Measurements from ENCODE around the gene NSUN6.

Gene NSUN6

GRCh38 chr10:18545621-18546305, 105.6 kb downstream of the NSUN6 start:
- Mint-ChIP-seq H3K27me3 (ENCODE audit: low read depth) (no peaks in the 10 kb centered on the region), H3K4me1 (ENCODE audit: low read depth) (peaks cover 2% of the 10 kb centered on the region), H3K27ac (no peak overlapping the region), H3K36me3 (ENCODE audit: low read depth) (peaks cover 40% of the 10 kb centered on the region), H3K4me3 (no peak overlapping the region), H3K9me3 (no peaks in the 10 kb centered on the region)
- no peak for DNase-seq (ENCODE audit: low spot score)

- peaks cover 2% of the 10 kb centered on the region for H3K4me1 Mint-ChIP-seq (ENCODE audit: low read depth)
- H3K4me3 Mint-ChIP-seq, result no peak overlapping the region
- DNase-seq (ENCODE audit: low spot score), result no peak
- peaks cover 39% of the 10 kb centered on the region for H3K36me3 Mint-ChIP-seq (ENCODE audit: low read depth)
- no peaks in the 10 kb centered on the region for H3K27me3 Mint-ChIP-seq (ENCODE audit: low read depth)
- no peaks in the 10 kb centered on the region for H3K9me3 Mint-ChIP-seq
- no peak overlapping the region for H3K27ac Mint-ChIP-seq
Measured at GRCh38 chr10:18542832-18543231, 108.6 kb downstream of the NSUN6 start.

DNA sequence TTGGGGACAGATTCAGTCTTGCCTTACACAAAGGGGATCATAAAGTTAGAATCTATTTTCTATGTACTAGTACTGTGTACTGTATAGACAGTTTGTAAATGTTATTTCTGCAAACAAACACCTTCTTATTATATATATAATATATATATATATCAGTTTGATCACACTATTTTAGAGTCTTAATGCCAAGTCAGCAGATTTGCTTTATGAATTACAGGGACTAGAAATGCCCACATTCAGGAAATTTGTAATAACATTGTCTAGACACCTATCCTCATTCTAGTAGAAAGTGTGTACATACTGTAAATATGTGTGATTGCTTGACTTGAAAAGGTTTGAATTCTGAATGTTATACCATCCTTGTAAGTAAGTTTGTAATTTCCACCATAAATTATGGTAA, 111.2 kb downstream of the NSUN6 start:
- H3K4me1 Mint-ChIP-seq (ENCODE audit: low read depth), result no peaks in the 10 kb centered on the region
- H3K4me3 Mint-ChIP-seq, result no peak overlapping the region
- no peak overlapping the region for H3K27ac Mint-ChIP-seq
- DNase-seq (ENCODE audit: low spot score), result no peak
- H3K9me3 Mint-ChIP-seq, result no peaks in the 10 kb centered on the region
- peaks cover 34% of the 10 kb centered on the region for H3K36me3 Mint-ChIP-seq (ENCODE audit: low read depth)
- H3K27me3 Mint-ChIP-seq (ENCODE audit: low read depth), result no peaks in the 10 kb centered on the region

GRCh38 chr10:18539335-18539734, 112.1 kb downstream of the NSUN6 start:
- no peak overlapping the region for H3K4me3 Mint-ChIP-seq
- peaks cover 33% of the 10 kb centered on the region for H3K36me3 Mint-ChIP-seq (ENCODE audit: low read depth)
- no peak overlapping the region for H3K27ac Mint-ChIP-seq
- H3K27me3 Mint-ChIP-seq (ENCODE audit: low read depth), result no peaks in the 10 kb centered on the region
- no peak for DNase-seq (ENCODE audit: low spot score)
- H3K9me3 Mint-ChIP-seq, result no peaks in the 10 kb centered on the region
- H3K4me1 Mint-ChIP-seq (ENCODE audit: low read depth), result no peaks in the 10 kb centered on the region

- no peaks in the 10 kb centered on the region for H3K27me3 Mint-ChIP-seq (ENCODE audit: low read depth)
- H3K9me3 Mint-ChIP-seq, result peaks cover 15% of the 10 kb centered on the region
- H3K4me1 Mint-ChIP-seq (ENCODE audit: low read depth), result peaks cover 2% of the 10 kb centered on the region
- no peak overlapping the region for H3K4me3 Mint-ChIP-seq
- H3K36me3 Mint-ChIP-seq (ENCODE audit: low read depth), result peaks cover 29% of the 10 kb centered on the region
- no peak for DNase-seq (ENCODE audit: low spot score)
- H3K27ac Mint-ChIP-seq, result no peak overlapping the region
Measured at GRCh38 chr10:18533896-18534295, 117.5 kb downstream of the NSUN6 start.

DNA sequence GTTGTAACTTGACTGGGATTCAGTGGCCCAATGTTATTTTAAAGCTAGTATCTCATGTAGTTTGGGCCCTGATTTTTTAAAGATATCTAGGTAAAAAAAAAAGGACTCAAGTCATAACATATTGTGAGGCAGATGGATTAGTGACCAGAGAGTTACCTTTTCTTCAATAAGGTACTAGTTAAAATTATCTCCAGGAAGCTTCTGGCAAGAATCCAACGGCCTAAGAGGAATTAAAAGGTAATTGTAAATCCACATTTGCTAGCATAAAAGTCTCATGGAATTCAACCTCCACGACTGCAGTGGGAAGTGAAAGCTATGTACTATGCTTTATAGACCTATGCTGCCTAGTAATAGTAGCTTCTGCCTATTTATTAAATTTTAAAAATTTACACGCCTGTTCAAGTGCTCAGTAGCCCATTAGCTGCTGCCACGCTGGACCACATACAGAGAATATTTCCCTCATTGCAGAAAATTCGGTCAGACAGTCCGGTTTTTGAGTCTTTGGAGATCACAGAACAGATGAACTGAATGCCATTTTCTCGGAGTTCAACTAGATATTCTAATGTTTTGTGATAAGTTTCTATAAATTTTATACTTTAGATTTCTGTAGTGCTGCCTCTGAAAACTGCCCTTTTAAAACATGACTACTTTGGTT, 118.4 kb downstream of the NSUN6 start:
- no peaks in the 10 kb centered on the region for H3K27me3 Mint-ChIP-seq (ENCODE audit: low read depth)
- peaks cover 30% of the 10 kb centered on the region for H3K36me3 Mint-ChIP-seq (ENCODE audit: low read depth)
- DNase-seq (ENCODE audit: low spot score), result no peak
- H3K27ac Mint-ChIP-seq, result no peak overlapping the region
- no peak overlapping the region for H3K4me3 Mint-ChIP-seq
- peaks cover 2% of the 10 kb centered on the region for H3K4me1 Mint-ChIP-seq (ENCODE audit: low read depth)
- peaks cover 15% of the 10 kb centered on the region for H3K9me3 Mint-ChIP-seq

DNA sequence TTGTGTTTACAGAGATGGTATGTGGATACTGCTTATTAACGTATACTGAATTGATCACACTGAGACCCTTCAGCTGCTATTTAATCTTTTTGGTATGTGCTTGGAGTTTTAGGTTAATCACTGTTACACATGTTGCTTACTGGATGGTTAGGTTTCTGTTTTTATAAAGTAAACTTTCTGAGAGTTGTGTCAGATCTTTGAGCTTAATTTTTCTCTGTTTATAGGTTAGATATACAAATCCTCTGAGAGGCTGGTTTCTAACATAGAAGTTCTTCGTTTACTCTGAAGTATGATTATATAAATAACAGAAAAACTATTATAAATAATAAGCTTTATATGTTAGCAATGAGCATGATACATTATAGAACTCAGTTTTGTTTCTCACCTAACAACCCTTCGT, 123.1 kb downstream of the NSUN6 start:
- H3K4me1 Mint-ChIP-seq (ENCODE audit: low read depth), result peaks cover 2% of the 10 kb centered on the region
- no peak for DNase-seq (ENCODE audit: low spot score)
- no peak overlapping the region for H3K27ac Mint-ChIP-seq
- H3K27me3 Mint-ChIP-seq (ENCODE audit: low read depth), result no peaks in the 10 kb centered on the region
- H3K9me3 Mint-ChIP-seq, result peaks cover 15% of the 10 kb centered on the region
- H3K36me3 Mint-ChIP-seq (ENCODE audit: low read depth), result peaks cover 22% of the 10 kb centered on the region
- no peak overlapping the region for H3K4me3 Mint-ChIP-seq

- no peak for DNase-seq (ENCODE audit: low spot score)
- Mint-ChIP-seq H3K27ac (no peak overlapping the region), H3K27me3 (ENCODE audit: low read depth) (no peaks in the 10 kb centered on the region)
Measured at GRCh38 chr10:18527687-18528086, 123.7 kb downstream of the NSUN6 start.

GRCh38 chr10:18523858-18524257, 127.5 kb downstream of the NSUN6 start:
- H3K4me3 Mint-ChIP-seq, result no peak overlapping the region
- no peaks in the 10 kb centered on the region for H3K27me3 Mint-ChIP-seq (ENCODE audit: low read depth)
- H3K27ac Mint-ChIP-seq, result no peak overlapping the region
- peaks cover 6% of the 10 kb centered on the region for H3K36me3 Mint-ChIP-seq (ENCODE audit: low read depth)
- H3K9me3 Mint-ChIP-seq, result no peaks in the 10 kb centered on the region
- no peaks in the 10 kb centered on the region for H3K4me1 Mint-ChIP-seq (ENCODE audit: low read depth)
- DNase-seq (ENCODE audit: low spot score), result no peak

More at GRCh38 chr10:18527687-18528086, 123.7 kb downstream of the NSUN6 start:
- Mint-ChIP-seq H3K36me3 (ENCODE audit: low read depth) (peaks cover 22% of the 10 kb centered on the region), H3K4me3 (no peak overlapping the region), H3K9me3 (peaks cover 15% of the 10 kb centered on the region), H3K4me1 (ENCODE audit: low read depth) (peaks cover 2% of the 10 kb centered on the region)

- H3K4me1 Mint-ChIP-seq (ENCODE audit: low read depth), result no peaks in the 10 kb centered on the region
- no peaks in the 10 kb centered on the region for H3K27me3 Mint-ChIP-seq (ENCODE audit: low read depth)
- peaks cover 5% of the 10 kb centered on the region for H3K36me3 Mint-ChIP-seq (ENCODE audit: low read depth)
- H3K4me3 Mint-ChIP-seq, result no peak overlapping the region
- H3K27ac Mint-ChIP-seq, result no peak overlapping the region
- H3K9me3 Mint-ChIP-seq, result no peaks in the 10 kb centered on the region
- no peak for DNase-seq (ENCODE audit: low spot score)
Measured at GRCh38 chr10:18523025-18523424, 128.4 kb downstream of the NSUN6 start.

DNA sequence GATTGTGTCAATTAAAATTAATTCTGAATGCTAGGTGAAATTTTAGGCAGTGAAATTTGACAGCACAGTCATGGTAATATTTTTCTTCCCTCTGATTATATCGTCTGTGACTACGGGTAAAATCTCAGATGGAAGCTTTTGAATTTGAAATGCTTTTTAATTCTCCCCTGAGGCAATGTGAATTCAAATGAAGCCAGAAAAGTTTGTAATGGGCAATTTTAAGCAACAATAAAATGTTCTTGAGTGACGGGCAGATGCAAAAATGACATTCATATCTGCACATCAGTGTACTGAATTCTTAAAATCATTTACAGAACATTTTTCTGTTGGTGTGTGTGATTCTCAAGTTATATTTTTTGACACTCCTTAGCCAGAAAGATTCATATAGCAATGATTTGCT, 134.5 kb downstream of the NSUN6 start:
- H3K9me3 Mint-ChIP-seq, result peaks cover 4% of the 10 kb centered on the region
- no peaks in the 10 kb centered on the region for H3K4me1 Mint-ChIP-seq (ENCODE audit: low read depth)
- no peak overlapping the region for H3K27ac Mint-ChIP-seq
- H3K4me3 Mint-ChIP-seq, result no peak overlapping the region
- H3K27me3 Mint-ChIP-seq (ENCODE audit: low read depth), result no peaks in the 10 kb centered on the region
- peaks cover 10% of the 10 kb centered on the region for H3K36me3 Mint-ChIP-seq (ENCODE audit: low read depth)
- DNase-seq (ENCODE audit: low spot score), result no peak

DNA sequence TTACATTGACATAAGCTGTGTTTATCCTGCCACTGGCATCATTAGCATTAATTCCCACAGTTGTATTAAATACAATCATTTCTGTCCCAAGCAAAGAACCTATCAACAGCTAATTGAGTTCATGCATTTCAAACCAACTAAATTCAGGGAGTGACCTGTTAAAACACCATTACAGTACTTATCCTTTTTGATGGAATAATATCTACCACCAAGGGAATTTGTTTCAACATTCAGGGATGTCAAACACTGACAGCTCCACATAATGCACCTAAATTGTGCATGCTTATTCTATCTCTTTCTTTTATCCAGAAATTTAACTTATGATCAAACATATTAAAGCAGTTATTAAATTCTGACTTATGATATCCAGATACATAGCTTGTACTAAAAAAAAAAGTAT, 136.8 kb downstream of the NSUN6 start:
- no peaks in the 10 kb centered on the region for H3K27me3 Mint-ChIP-seq (ENCODE audit: low read depth)
- H3K4me1 Mint-ChIP-seq (ENCODE audit: low read depth), result no peaks in the 10 kb centered on the region
- no peak for DNase-seq (ENCODE audit: low spot score)
- H3K36me3 Mint-ChIP-seq (ENCODE audit: low read depth), result peaks cover 7% of the 10 kb centered on the region
- H3K9me3 Mint-ChIP-seq, result peaks cover 4% of the 10 kb centered on the region
- H3K27ac Mint-ChIP-seq, result no peak overlapping the region
- no peak overlapping the region for H3K4me3 Mint-ChIP-seq

DNA sequence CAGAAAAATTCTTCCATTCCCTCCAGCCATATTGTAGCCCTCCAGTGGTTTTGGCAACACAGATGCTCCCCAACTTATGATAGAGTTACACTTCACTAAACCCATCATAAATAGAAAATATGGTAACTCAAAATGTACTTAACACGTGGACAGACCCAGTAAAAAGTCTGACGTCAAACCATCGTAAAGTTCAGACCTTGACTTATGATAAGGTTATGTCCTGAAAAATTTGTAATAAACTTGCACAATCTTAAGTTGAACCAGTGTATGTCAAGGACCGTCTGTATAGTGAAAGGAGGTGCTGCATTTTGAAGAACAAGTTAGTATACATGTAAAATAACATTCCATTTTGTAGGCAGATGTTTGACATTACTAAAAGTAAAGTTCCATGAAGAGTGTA, 142.8 kb downstream of the NSUN6 start:
- Mint-ChIP-seq H3K9me3 (peaks cover 4% of the 10 kb centered on the region), H3K36me3 (ENCODE audit: low read depth) (peaks cover 7% of the 10 kb centered on the region), H3K27ac (no peak overlapping the region), H3K27me3 (ENCODE audit: low read depth) (peaks cover 5% of the 10 kb centered on the region), H3K4me1 (ENCODE audit: low read depth) (no peaks in the 10 kb centered on the region), H3K4me3 (no peak overlapping the region)
- no peak for DNase-seq (ENCODE audit: low spot score)

DNA sequence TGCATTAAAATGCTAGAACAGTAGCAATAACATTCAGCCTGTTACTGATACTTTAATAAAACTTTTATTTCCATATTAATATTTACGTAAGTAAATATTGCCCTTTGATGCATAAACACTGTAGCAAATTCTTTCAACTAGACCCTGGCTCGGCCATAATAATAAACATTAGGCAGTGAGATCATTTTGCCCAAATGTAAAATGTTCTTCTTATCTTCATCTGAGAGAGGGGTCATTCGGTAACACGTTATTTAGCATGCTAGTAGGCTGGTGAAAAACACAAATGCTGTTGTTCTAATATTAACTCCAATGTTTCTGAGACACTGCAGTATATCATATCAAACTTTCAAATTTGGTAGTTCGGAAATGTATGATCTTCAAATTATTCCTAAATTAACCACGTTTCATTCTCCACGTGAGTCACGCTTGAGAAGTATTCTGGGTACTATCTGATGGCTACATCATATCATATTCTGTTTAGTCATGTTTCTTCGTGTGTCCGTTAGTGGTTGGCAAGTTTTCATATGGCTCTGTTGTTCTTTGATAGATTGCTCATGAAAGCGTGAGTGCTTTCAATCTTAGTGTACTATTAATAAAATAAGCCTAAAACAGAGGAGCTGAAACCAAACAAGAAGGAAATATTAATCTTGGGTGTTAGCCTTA, 145.8 kb downstream of the NSUN6 start:
- Mint-ChIP-seq H3K4me1 (ENCODE audit: low read depth) (peaks cover 10% of the 10 kb centered on the region), H3K36me3 (ENCODE audit: low read depth) (no peaks in the 10 kb centered on the region), H3K4me3 (no peak overlapping the region), H3K27me3 (ENCODE audit: low read depth) (peaks cover 5% of the 10 kb centered on the region), H3K9me3 (no peaks in the 10 kb centered on the region), H3K27ac (no peak overlapping the region)
- DNase-seq (ENCODE audit: low spot score), result no peak

Measured in T-helper 2 cell treated with Interferon-gamma antibody and Interleukin-4, amounts not matched to agents 5 μg/mL and 100 μg/mL, for 36 hours (primary cell).